T follicular helper cell (primary cell): ENCODE measurements around the gene TNFRSF18.
"Not testable (repeated sequence)": the region's sequence is repeated elsewhere in the genome, so short reads cannot be mapped to it uniquely, and the experiment has no call there.

ENCODE experiments used
- DNase-seq: peaks from one replicate; pipeline ENCODE4 v3.0.0-alpha.2; 2020; ENCODE audit warnings: low read depth
- total RNA-seq, 2 experiments: gene quantifications; one replicate each; lab custom pipeline; 2026; lab: John Stamatoyannopoulos, UW

Gene TNFRSF18, protein sequence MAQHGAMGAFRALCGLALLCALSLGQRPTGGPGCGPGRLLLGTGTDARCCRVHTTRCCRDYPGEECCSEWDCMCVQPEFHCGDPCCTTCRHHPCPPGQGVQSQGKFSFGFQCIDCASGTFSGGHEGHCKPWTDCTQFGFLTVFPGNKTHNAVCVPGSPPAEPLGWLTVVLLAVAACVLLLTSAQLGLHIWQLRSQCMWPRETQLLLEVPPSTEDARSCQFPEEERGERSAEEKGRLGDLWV
- 30.9 to 247 reads per million in 2 experiments for total RNA-seq

DNA sequence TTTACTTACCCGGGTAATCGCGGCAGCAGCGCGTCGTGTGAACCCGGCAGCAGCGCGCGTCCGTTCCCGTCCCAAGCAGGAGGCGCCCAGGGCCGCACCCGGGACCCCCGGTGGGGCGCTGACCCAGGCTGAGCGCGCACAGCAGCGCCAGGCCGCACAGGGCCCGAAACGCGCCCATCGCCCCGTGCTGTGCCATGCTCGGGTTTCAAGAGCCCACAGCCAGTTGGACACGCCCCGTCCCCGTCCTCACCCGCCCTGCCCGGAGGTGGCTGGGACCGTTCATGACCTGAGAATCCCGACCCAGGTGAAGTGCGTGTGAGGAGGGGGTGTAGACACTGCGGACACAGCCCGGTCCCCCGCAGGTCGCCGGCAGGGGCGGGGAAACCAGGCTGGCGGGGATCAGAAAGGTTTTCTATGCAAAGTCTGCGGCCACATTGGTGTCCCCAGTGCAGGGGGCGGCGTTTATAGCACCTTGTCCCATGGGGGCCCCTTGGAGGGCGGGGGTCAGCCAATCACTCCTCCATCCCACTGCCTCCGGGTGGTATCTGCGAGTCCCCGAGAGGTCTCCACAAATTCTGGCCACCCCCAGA is at the start of gene TNFRSF18:
TSS of gene TNFRSF18 (minus strand) at position 217 of the 590 bp plus-strand sequence. CDS start at position 196, 21 bp downstream.
- DNase-seq: no peak

DNA sequence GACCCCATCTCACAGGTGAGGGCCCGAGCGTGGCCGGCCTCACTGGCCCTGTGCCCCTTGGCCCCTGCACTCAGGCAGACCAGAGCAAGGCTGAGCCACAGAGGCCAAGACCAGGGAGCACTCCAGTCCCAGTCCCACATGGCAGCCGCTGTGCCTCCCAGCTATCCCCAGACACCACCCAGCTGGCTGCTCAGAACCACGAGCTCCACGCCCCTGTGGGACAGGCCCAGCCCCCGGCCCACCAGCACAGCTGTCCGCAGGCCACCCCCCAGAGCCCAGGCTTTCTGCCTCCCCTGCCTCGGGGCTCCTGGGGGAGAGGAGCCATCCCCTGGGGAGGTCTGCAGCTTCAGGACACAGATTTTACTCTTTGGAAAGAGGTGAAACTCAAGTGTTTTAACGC is 49.2 kb upstream of the TNFRSF18 start:
- no peak for DNase-seq

DNA sequence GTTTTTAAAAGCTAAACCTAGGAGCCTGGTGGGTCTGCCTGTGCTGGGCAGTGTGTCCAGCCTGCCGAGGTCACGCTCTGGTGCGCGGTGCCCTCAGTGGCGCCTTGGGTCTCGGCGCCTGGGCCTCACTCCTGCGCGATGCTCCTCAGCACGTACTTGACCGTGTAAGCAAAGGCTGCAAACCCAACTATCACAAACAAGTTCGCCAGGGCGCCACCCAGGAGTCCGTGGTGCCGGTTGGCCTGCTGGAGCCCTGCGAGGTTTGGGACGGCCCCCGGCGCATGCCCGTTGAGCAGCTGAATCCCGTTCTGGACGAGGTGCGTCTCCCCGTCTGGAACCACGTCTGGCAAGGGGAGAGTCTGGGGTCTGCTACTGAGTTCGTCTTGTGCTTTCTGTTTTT is 48.7 kb upstream of the TNFRSF18 start:
- no peak for DNase-seq

DNA sequence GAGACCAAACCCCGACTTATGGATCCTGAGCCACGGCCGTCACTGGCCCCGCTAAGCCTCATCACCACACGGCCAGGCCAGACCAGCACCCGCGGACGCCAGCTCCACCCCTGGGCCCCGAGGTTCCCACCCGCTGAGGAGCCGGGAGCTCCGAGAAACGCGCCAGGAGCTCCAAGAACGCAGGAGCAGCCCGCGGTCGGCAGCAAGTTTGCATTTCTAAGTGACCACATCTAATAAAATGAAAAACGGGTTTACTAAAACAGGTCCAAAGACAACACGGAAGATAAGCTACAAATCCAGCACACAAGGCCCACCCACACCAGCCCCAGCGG is 48.2 kb upstream of the TNFRSF18 start:
- no peak for DNase-seq

- no peak for DNase-seq
Observed at GRCh38 chr1:1253972-1254666, 47.7 kb upstream of the TNFRSF18 start.

DNA sequence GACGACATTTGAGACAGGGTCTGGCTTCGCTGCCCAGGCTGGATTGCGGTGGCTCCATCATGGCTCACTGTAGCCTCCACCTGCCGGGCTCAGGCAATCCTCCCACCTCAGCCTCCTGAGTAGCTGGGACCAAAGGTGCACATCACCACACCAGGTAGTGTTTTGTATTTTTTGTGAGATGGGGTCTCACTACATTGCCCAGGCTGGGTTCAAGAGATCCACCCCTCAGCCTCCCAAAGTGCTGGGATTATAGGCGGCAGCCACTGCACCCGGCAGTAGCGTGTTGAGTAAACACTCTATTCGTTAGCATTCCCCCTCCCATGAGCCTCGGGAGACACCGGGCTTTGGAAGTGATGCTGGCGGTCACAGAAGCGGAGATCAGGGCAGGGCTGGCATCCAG is 46.9 kb upstream of the TNFRSF18 start:
- no peak for DNase-seq

GRCh38 chr1:1250786-1251284 is 44.4 kb upstream of the TNFRSF18 start:
- peak; percentile 67 for DNase-seq

DNA sequence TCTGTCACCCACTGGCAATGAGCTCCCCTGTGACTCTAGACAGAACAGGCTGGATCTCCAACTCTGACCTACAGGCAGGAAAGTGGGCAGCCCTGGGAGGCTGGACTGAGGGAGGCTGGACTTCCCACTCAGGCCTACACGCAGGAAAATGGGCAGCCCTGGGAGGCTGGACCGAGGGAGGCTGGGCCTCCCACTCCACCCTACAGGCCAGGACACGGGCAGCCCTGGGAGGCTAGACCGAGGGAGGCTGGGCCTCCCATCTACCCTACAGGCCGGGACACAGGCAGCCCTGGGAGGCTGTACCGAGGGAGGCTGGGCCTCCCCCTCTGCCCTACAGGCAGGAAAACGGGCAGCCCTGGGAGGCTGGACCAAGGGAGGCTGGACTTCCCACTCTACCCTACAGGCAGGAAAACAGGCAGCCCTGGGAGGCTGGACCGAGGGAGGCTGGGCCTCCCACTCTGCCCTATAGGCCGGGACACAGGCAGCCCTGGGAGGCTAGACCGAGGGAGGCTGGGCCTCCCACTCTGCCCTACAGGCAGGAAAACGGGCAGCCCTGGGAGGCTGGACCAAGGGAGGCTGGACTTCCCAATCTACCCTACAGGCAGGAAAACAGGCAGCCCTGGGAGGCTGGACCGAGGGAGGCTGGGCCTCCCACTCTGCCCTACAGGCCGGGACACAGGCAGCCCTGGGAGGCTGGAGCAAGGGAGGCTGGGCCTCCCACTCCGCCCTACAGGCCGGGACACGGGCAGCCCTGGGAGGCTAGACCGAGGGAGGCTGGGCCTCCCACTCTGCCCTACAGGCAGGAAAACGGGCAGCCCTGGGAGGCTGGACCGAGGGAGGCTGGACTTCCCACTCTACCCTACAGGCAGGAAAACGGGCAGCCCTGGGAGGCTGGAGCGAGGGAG is 41.9 kb upstream of the TNFRSF18 start:
- not testable (repeated sequence) for DNase-seq

GRCh38 chr1:1247341-1247913 is 41.0 kb upstream of the TNFRSF18 start:
- DNase-seq: no peak

GRCh38 chr1:1246577-1247340 is 40.4 kb upstream of the TNFRSF18 start, which contains the start of gene C1QTNF12:
Gene C1QTNF12, minus strand, starts transcription at chr1:1246722. Its CDS starts 32 bp downstream, at chr1:1246690.
- DNase-seq: no peak

DNA sequence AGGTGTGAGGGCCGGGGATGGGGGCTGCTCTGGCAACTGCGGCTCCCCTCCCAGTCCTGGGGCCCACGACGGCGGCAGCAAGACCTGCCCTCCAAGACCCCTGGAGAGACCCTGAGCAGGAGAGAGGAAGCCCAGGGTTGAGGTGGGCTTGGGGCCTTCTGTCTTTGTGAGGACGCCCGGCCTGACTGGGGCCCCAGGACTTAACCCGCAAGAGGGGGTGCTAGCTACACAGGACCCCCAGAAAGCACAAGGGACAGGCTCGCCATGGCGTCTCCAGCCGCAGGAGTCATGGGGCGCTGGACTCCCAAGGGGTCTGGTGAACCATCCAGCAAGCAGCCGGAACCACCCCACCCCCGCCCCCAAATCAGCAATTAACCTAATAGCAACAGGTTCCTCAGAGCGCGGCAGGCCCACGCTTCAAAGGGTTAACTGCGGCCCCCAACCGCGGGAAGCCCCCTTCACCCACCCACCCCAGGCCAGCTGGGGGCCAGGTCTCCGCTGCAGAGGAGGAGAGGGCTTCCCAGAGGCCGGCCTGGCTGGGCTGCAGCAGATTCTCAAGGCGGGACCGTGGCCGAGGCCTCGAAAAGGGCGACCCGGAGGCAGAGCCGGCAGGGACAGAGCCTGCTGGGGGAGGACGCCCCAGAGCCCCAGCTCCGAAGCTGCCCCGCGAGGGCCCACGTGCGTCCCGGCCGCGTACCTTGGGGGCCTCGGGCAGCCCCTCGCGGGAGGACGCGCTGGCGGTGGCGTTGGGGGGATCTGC is 39.6 kb upstream of the TNFRSF18 start:
- DNase-seq: no peak

DNA sequence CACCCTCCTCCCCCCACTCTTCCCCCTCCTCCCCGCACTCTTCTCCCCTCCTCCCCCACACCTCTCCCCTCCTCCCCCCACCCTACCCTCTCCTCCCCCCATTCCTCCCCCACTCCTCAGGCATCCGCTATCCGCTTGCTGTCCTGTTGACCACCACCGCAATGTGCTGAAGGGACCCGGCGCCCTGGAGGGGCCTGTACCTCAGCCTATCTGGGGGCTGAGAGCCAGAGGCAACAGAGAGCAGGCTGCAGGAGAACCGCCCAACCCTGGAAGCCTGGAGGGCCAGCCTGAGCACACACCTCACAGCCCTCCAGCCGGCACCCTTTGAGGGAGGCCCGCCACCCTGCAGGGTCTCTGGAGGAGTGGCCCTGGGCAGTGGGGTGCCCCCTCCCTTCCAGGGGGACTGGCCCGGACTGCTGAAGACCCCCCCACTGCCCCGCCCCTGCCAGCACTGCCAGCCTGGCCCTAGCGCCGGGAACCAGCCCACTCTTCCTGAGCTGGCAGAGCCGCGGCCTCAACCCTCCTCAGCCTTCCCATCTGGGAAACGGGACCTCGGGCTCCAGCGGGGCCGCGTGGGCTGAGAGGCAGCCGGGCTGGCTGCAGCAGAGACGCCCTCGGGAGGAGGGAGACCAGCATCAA is 38.9 kb upstream of the TNFRSF18 start:
- DNase-seq: no peak

GRCh38 chr1:1244192-1244811 is 37.9 kb upstream of the TNFRSF18 start:
- DNase-seq: no peak

- DNase-seq: no peak
Observed at GRCh38 chr1:1243807-1244191, 37.4 kb upstream of the TNFRSF18 start.

GRCh38 chr1:1243266-1243660 is 36.9 kb upstream of the TNFRSF18 start:
- DNase-seq: no peak

- DNase-seq: no peak
Observed at GRCh38 chr1:1242461-1243265, 36.3 kb upstream of the TNFRSF18 start.

DNA sequence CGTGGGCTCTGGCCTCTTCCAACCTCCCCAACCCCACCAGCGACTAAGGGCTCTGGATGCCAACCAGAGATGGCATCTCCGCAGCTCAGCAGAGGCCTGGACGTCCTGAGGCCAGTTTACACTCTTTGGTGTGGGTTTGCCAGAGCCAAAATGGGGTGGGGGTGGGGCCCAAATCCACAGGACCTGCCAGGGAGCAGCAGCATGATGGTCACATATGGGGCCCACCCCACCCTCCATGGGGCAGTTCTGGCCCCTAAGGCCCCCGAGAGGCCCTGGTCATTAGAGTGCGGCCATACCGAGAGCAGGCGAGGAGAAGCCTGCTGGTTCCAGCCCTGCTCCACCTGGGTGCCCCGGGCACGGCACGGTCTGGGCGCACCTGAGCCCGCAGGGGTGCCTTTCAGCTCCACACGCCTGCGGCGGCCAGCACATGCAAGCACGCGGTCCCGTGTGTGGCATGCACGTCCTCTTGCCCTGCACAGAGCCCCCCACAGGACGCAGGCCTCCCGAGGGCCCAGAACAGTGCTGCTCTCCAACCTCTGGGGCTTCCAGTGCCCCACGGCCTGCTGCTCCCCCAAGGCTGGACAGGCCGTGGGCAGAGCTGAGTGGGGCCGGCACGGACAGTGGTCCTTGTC is 35.3 kb upstream of the TNFRSF18 start:
- no peak for DNase-seq
